H4 (cell line): Measurements from ENCODE around the gene PLEKHA6. TPM values are rescaled to one million over a fixed set of nuclear protein-coding genes. Genes with fewer than 3 reads are reported as not detected.

ENCODE experiments used
- DNase-seq: peaks from one replicate; pipeline ENCODE4 v3.0.0-alpha.2; 2015; ENCODE audit warnings: low spot score
- total RNA-seq: library from RNA; depleted of rRNA; stranded (reverse); fragments of >200 nt; shearing (Covaris generic); gene quantifications from 2 replicates; pipeline ENCODE4 v1.2.3, GENCODE V29; 2014

The PLEKHA6 gene
- total RNA-seq, 1 experiment from 2014 or later: 1.2 TPM

- no peak for DNase-seq
Observed at GRCh38 chr1:204283711-204284651, 75.7 kb downstream of the PLEKHA6 start.

DNA sequence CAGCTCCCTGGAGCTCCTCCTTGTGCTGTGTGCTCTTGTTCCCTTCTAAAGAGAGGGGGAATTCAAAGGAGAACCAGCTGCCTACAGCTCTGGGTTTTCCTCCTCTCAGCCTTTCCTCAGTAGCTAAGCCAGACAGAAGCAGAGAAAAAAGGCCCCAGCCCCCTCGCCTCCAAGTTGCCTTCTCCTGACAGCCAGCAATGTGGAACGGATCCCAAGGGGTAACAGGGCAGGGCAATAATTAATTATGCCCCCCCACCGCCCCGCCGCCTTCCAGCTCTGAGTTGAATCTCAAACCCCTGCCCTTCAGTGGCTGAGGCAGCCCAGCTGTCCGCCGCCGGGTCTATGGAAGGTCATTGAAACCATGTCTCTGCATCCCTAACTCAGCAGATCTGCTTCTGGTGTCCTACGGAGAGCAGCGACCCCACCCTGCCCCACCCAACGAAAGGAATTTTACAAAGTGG is 76.9 kb downstream of the PLEKHA6 start:
- no peak for DNase-seq

GRCh38 chr1:204280099-204280961 is 79.4 kb downstream of the PLEKHA6 start:
- no peak for DNase-seq

GRCh38 chr1:204278958-204279357 is 80.8 kb downstream of the PLEKHA6 start:
- DNase-seq: no peak

DNA sequence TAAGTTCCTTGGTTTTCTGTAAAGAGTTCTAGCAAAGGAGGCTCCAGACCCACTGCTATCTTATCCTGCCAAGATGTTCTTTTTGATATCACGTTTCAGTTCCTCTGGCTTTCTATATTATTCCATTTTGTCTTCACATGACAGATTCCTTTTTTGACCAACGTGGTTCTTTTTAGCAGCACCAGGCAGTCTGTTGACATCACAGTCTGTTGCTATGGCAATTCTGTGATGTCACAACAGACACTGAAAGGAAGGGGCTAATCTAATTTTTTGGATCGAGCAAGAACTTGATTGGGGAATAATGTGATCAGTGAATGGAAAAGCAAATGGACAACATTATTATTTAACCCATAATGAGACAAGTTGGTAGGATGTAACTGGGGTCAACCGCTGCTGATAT is 81.5 kb downstream of the PLEKHA6 start:
- no peak for DNase-seq

- no peak for DNase-seq
Observed at GRCh38 chr1:204277563-204278219, 82.0 kb downstream of the PLEKHA6 start.

DNA sequence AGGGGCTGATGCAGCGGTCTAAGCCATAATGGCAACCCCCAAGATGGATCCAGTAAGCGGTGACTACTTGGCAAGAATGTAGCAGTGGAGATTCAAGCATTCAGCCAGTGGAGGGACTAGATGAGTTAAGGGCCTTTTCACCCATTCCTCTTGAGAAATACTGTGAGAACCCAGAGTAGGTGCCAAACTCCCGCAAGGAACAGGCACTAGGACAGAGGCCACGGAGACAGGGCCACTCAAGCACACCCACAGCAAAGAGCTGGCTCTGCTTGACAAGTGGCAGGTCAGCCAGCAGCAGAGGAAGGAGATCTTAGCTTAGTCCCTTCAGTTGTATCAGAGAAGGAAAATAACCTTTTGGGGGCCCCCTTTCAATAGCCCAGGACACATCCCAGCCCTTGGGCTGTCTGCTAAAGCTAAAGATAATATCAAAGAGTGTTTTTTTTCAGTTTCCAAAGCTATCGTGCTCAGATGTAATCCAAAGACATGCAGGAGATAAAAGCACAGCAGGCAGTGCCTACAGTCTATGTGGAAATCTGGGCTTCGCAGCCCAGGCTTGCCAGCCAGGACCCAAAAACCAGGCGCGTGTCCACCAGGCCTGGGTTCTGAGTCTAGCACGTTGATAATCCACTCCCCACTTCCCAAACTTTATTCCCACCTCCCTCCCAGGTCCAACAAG is 83.9 kb downstream of the PLEKHA6 start:
- DNase-seq: no peak

DNA sequence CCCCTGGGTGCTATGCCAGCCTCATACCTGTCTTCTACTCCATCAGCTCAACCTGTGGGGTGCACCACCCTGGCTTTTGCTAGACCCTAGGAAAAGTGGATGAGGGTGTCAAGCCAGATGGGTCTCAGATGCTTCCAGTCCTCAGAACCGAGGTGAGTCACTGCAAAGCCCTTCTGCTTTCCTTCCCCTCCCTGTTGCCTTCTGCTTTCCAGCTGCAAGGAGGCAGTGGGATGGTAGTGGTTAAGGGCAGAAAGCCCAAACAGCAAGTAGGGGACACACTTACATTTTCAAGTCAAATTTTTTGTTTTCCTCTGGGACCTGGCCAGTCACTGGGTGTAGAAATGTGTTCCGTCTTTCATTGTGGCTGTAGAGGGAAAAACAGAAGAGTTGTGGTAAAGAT is 85.3 kb downstream of the PLEKHA6 start:
- DNase-seq: no peak

GRCh38 chr1:204272505-204272904 is 87.2 kb downstream of the PLEKHA6 start:
- DNase-seq: no peak

- no peak for DNase-seq
Observed at GRCh38 chr1:204271970-204272369, 87.8 kb downstream of the PLEKHA6 start.

- DNase-seq: no peak
Observed at GRCh38 chr1:204268101-204268500, 91.6 kb downstream of the PLEKHA6 start.

GRCh38 chr1:204267191-204267601 is 92.5 kb downstream of the PLEKHA6 start:
- no peak for DNase-seq

GRCh38 chr1:204266504-204267034 is 93.2 kb downstream of the PLEKHA6 start:
- DNase-seq: no peak

- DNase-seq: no peak
Observed at GRCh38 chr1:204265665-204266064, 94.1 kb downstream of the PLEKHA6 start.

- no peak for DNase-seq
Observed at GRCh38 chr1:204264805-204265204, 94.9 kb downstream of the PLEKHA6 start.

DNA sequence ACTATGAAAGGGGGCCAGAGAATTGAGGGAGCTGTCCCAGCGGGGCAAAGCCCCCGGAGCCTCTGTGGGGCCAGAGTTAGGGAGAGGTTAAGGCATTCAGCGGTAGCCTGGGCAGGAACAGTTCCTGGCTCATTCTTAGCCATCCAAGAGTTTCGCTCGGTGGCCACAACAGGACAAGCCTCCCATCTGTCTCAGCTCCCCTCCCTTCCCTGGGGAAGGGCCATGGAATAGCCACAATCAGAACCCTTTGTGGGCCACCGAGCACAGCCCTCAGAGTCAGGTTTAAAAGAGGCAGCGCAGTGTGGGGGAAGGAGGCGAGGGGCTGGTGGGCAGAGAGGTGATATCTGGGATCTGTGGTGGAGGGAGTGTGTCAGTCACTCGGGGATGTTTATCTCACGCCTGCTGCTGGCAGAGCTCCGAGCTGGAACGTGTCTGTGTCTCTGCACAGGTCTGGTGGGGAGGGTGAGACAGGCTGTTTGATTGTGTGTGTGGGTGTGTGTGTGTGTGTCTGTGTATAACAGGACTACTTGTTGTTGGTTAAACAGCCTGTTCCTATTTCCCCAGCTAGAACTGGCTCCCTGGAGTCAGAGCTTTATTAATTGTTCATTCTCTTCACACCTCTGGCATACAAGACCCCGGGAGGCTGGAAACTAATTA is 96.3 kb downstream of the PLEKHA6 start:
- no peak for DNase-seq

DNA sequence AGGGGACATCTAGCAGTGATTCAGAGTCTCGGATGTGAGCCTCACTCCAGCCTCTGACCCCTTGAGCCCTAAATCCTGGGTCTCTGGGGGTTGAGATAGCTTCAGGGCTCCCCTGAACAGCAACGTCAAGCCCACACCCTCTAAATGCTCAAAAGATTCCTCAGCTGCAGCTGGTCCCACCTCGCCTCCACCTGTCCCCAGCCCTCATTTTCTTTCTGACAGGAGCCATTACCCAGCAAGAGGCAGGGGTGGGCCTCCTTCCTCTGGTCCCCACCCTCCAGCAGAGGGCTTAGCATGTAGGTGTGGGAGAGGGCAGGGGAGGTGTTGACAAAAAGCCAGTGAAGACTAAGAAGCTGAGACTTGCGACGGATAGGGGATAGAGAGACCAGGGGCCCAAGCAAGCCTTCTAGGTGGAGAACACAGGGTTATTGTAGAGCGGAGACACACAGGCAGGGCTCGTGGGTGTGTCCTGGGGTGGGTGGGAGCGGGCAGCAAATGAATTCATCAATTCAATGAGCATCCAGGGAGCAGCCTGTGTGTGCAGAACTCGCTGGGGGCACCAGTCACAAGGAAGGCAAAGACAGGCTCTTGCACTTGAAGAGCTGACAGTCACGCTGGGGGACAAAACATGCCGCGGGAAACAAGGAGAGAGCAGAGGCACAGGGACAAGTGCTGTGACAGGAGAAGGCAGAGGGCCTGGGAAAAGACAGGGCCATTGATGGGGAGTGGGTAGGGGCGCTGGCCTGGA is 97.0 kb downstream of the PLEKHA6 start:
- DNase-seq: no peak

DNA sequence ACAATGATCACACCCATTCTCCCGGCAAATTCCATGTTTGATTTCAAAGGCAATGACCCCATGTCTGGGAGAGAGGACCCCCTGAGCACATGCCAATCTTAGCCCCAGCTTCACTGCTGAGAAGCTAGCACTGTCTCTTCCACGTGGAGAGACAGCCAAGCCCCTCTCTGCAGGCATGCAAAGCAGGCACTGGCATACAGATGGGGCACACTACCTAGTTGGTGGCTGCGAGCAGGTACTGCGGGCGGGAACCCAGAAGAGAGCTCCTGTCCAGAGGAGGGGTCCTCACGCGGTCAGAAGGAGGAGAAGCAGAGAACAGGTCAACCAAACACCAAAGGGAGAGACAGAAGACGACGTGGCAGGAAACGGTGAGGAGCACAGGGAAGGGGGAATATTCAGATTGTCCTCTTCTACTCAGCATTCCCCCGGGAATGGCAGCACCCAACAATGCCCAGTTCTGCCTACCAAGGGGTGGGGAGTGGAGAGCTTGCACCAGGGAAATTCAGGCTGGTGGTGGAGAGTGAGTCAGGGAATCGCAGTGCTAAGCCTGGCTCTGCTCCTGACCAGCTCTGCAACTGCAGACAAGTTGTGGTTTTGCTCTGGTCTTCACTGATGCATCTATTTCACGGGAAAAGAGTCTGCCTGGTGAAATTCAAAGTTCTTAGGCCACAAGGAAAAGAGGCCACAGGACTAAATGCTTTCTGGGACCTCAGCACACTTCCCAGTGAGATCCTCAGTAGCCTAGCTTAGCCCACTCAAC is 97.8 kb downstream of the PLEKHA6 start:
- no peak for DNase-seq

DNA sequence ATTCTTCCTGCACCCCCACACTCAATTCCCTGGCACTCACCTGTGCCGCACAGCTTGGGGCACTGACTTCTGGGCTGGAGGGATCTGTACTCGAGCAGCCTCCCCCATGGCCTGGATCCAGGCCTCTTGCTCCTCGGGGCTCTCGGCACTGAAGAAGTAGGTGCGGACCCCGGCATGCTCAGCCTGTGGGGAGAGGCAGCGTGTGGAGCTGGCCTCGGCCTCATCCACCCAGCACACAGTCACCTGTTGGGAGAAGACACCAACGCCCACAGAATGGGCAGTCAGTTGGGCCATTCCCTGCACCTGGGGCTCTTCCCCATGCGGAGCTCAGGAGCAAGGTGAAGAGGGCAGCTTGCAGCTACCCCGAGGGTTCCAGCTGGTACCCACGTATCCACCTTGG is 98.5 kb downstream of the PLEKHA6 start:
- no peak for DNase-seq
